Osteoblast (primary cell): ENCODE results near the gene DCAF12. TPM values are rescaled to one million over a fixed set of nuclear protein-coding genes. Genes with fewer than 3 reads are reported as not detected.

ENCODE experiments used
- DNase-seq: peaks from one replicate; pipeline ENCODE4 v3.0.0; 2011; ENCODE audit warnings: low spot score, mixed read lengths; ENCODE audit not compliant: insufficient read length; ENCODE audit errors: missing footprints
- H2AFZ ChIP-seq: 2 replicates; pipeline ENCODE4 v1.6.0; 2011; ENCODE audit warnings: mild to moderate bottlenecking, low read length
- H3K27ac ChIP-seq: 2 replicates; pipeline ENCODE4 v1.5.1; 2011; ENCODE audit warnings: mild to moderate bottlenecking, low read depth, low read length, moderate library complexity
- H3K27me3 ChIP-seq: 2 replicates; pipeline ENCODE4 v1.6.0; 2012; ENCODE audit warnings: mild to moderate bottlenecking, control low read depth, inconsistent platforms, low read length, moderate library complexity; ENCODE audit not compliant: insufficient read depth
- H3K36me3 ChIP-seq: 2 replicates; pipeline ENCODE4 v1.5.1; 2011; ENCODE audit warnings: mild to moderate bottlenecking, low read length, control low read depth, moderate library complexity; ENCODE audit not compliant: insufficient read depth
- H3K4me1 ChIP-seq: 2 replicates; pipeline ENCODE4 v1.5.1; 2011; ENCODE audit warnings: mild to moderate bottlenecking, low read length, control low read depth, moderate library complexity; ENCODE audit not compliant: insufficient read depth
- H3K4me2 ChIP-seq: 2 replicates; pipeline ENCODE4 v1.6.0; 2011; ENCODE audit warnings: mild to moderate bottlenecking, low read length; ENCODE audit not compliant: insufficient read depth
- H3K4me3 ChIP-seq: fragments of 200-600 bp; sonication (generic); 3 replicates; pipeline ENCODE4 v1.5.1; 2012; ENCODE audit warnings: mild to moderate bottlenecking, low read length, inconsistent platforms; ENCODE audit not compliant: insufficient read depth
- H3K79me2 ChIP-seq: 2 replicates; pipeline ENCODE4 v1.6.0; 2012; ENCODE audit warnings: mild to moderate bottlenecking, low read length, control low read depth, inconsistent platforms; ENCODE audit not compliant: insufficient read depth
- H3K9me3 ChIP-seq: 2 replicates; pipeline ENCODE4 v1.5.1; 2011; ENCODE audit warnings: low read depth, low read length, control low read depth
- H4K20me1 ChIP-seq: 2 replicates; pipeline ENCODE4 v1.6.0; 2012; ENCODE audit warnings: mild to moderate bottlenecking, low read length, control low read depth; ENCODE audit not compliant: insufficient read depth
- total RNA-seq: library from RNA; depleted of rRNA; stranded (reverse); fragments of >200 nt; gene quantifications from 2 replicates; pipeline ENCODE4 v1.2.3, GENCODE V29; 2012
- TF ChIP-seq, protein P1 (sequence below): IDR thresholded peaks from 2 replicates; pipeline ENCODE4 v1.5.1; 2011; ENCODE audit warnings: mild to moderate bottlenecking, low read depth, low read length, moderate library complexity; ENCODE audit errors: extremely low read depth

DCAF12 gene
- total RNA-seq, 1 donor: 21.4 TPM

GRCh38 chr9:34072410-34072809, 54.1 kb downstream of the DCAF12 start:
- Histone ChIP-seq H2AFZ (peak overlapping the region; percentile 67), H3K4me2 (no peak overlapping the region), H4K20me1 (no peaks in the 10 kb centered on the region), H3K9me3 (no peaks in the 10 kb centered on the region), H3K36me3 (no peaks in the 10 kb centered on the region), H3K27ac (no peak overlapping the region), H3K4me1 (peaks cover 13% of the 10 kb centered on the region), H3K79me2 (no peaks in the 10 kb centered on the region), H3K4me3 (no peak overlapping the region), H3K27me3 (no peaks in the 10 kb centered on the region)
- DNase-seq: no peak
- TF ChIP-seq, protein P1, sequence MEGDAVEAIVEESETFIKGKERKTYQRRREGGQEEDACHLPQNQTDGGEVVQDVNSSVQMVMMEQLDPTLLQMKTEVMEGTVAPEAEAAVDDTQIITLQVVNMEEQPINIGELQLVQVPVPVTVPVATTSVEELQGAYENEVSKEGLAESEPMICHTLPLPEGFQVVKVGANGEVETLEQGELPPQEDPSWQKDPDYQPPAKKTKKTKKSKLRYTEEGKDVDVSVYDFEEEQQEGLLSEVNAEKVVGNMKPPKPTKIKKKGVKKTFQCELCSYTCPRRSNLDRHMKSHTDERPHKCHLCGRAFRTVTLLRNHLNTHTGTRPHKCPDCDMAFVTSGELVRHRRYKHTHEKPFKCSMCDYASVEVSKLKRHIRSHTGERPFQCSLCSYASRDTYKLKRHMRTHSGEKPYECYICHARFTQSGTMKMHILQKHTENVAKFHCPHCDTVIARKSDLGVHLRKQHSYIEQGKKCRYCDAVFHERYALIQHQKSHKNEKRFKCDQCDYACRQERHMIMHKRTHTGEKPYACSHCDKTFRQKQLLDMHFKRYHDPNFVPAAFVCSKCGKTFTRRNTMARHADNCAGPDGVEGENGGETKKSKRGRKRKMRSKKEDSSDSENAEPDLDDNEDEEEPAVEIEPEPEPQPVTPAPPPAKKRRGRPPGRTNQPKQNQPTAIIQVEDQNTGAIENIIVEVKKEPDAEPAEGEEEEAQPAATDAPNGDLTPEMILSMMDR: no peak

DNA sequence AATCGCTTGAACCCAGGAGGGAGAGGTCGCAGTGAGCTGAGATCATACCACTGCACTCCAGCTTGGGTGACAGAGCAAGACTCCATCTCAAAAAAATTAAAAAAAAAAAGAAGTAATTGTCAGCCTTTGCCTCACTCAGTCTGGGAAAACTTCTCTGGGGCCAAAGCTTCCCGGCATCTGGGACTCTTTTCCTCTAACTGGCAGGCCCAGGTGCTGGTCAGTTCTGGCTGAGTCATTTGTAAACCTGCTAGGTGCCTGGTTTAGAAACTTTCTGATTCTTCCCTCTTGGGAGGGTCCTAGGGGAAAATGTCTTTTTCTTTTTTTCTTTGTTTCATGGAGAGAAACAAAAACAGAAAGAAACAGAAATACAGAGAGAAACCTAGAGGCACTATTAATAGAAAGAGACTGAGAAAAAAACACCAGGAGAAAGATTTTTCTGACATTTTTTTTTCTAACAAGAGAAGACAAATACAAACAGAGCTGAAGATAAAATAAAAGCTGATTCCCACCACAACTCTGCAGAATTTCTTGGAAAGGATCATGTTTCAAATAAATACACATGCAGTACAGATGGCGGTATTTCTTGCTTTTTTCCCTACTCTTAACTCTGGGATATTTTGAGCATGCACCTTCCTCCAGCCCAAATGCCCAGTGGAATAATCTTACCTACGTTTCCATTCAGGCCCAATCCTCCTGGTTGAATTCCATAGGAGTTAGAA, 55.7 kb downstream of the DCAF12 start:
- H3K4me2 ChIP-seq: no peak overlapping the region

GRCh38 chr9:34069831-34070230, 56.7 kb downstream of the DCAF12 start:
- H2AFZ ChIP-seq: no peak overlapping the region
- H3K4me1 ChIP-seq: peaks cover 13% of the 10 kb centered on the region
- no peaks in the 10 kb centered on the region for H3K79me2 ChIP-seq
- no peak overlapping the region for H3K27ac ChIP-seq
- no peaks in the 10 kb centered on the region for H4K20me1 ChIP-seq
- peaks cover 4% of the 10 kb centered on the region for H3K27me3 ChIP-seq
- H3K4me3 ChIP-seq: no peak overlapping the region
- TF ChIP-seq, protein P1: no peak
- no peak for DNase-seq
- H3K4me2 ChIP-seq: no peak overlapping the region
- no peaks in the 10 kb centered on the region for H3K36me3 ChIP-seq
- H3K9me3 ChIP-seq: no peaks in the 10 kb centered on the region

More for the DNA sequence above, 55.7 kb downstream of the DCAF12 start:
- Histone ChIP-seq H3K4me1 (peaks cover 13% of the 10 kb centered on the region), H3K9me3 (no peaks in the 10 kb centered on the region), H3K4me3 (no peak overlapping the region), H3K79me2 (no peaks in the 10 kb centered on the region), H2AFZ (peak overlapping the region; percentile 22), H4K20me1 (no peaks in the 10 kb centered on the region), H3K27ac (no peak overlapping the region), H3K36me3 (no peaks in the 10 kb centered on the region), H3K27me3 (no peaks in the 10 kb centered on the region)
- TF ChIP-seq, protein P1: no peak
- DNase-seq: no peak

DNA sequence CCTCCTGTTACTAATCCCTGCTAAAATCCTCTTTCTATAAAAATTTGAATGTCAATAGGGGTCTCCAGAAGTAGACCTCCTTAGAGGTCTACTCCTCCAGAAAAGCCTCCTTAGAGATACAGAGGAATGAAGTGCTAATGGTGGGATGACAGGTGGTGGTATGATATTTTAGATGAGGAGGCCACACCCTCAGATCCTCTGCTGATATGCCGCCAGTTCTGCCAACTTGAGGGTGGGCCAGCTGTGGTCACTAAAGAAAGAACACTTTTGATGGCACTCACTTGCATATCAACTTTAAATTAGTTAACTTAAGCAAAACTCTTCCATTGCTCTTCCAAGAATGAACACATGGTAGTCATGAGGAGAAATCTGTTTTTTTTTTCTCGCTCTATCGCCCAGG, 61.0 kb downstream of the DCAF12 start:
- Histone ChIP-seq H3K36me3 (no peaks in the 10 kb centered on the region), H3K79me2 (no peaks in the 10 kb centered on the region), H3K27me3 (peaks cover 4% of the 10 kb centered on the region)

More for the DNA sequence above, 61.0 kb downstream of the DCAF12 start:
- TF ChIP-seq, protein P1: no peak
- H4K20me1 ChIP-seq: no peaks in the 10 kb centered on the region
- no peak overlapping the region for H3K4me2 ChIP-seq
- no peak overlapping the region for H3K27ac ChIP-seq
- H2AFZ ChIP-seq: no peak overlapping the region
- H3K4me3 ChIP-seq: no peak overlapping the region
- H3K4me1 ChIP-seq: no peaks in the 10 kb centered on the region
- DNase-seq: no peak
- no peaks in the 10 kb centered on the region for H3K9me3 ChIP-seq
